ENCODE data around the gene WNT5B.

WNT5B gene

DNA sequence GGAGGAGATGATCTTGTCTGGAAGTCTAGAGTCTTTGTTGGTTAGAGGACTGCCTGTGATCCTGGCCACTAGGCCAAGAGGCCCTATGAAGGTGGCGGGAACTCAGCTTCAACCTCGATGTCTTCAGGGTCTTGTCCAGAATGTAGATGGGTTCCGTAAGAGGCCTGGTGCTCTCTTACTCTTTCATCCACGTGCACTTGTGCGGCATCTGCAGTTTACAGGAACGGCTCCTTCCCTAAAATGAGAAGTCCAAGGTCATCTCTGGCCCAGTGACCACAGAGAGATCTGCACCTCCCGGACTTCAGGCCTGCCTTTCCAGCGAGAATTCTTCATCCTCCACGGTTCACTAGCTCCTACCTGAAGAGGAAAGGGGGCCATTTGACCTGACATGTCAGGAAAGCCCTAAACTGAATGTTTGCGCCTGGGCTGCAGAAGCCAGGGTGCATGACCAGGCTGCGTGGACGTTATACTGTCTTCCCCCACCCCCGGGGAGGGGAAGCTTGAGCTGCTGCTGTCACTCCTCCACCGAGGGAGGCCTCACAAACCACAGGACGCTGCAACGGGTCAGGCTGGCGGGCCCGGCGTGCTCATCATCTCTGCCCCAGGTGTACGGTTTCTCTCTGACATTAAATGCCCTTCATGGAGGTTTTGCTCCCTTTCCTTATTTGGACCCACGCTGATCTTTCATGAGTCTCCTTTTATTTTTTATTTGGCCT is 17.7 kb downstream of the WNT5B start:
- no peak overlapping the region for H3K4me3 ChIP-seq (ENCODE audit: low read depth, low read length)
- H3K9ac ChIP-seq (ENCODE audit: low read length), result no peak overlapping the region
- peaks cover 11 to 18% of the 10 kb centered on the region in 2 experiments for H3K36me3 ChIP-seq (ENCODE audit: control insufficient read depth in 1 of 2, insufficient read depth in 2 of 2, low read length in 2 of 2)
- no peaks in the 10 kb centered on the region for H3K27me3 ChIP-seq (ENCODE audit: insufficient read depth, low read length)
- no peak overlapping the region for H4K91ac ChIP-seq (ENCODE audit: low read depth, low read length)
- no peak overlapping the region for H3K18ac ChIP-seq (ENCODE audit: low read length)
- H4K8ac ChIP-seq (ENCODE audit: low read depth, low read length), result no peak overlapping the region
- H2AK5ac ChIP-seq (ENCODE audit: low read length), result no peak overlapping the region
- H3K23ac ChIP-seq (ENCODE audit: low read length), result no peak overlapping the region
- H3K79me1 ChIP-seq (ENCODE audit: low read length), result no peaks in the 10 kb centered on the region
- H3K9me3 ChIP-seq (ENCODE audit: insufficient read depth, low read depth, low read length), result no peaks in the 10 kb centered on the region
- H2AFZ ChIP-seq (ENCODE audit: insufficient read depth, low read length, poor library complexity), result no peak overlapping the region
- H3K4ac ChIP-seq (ENCODE audit: low read depth, low read length), result no peak overlapping the region
- H2BK120ac ChIP-seq (ENCODE audit: insufficient read depth, low read length, poor library complexity), result no peak overlapping the region
- DNase-seq, result no peak
- H3K4me2 ChIP-seq (ENCODE audit: low read length), result no peak overlapping the region
- no peak overlapping the region for H3K14ac ChIP-seq (ENCODE audit: low read length)
- no CpG with 5 or more reads among the region's 21 CpGs for WGBS (ENCODE audit: extremely low coverage, insufficient coverage, insufficient read length)
- no peak overlapping the region for H4K12ac ChIP-seq (ENCODE audit: low read depth, low read length)
- H2BK12ac ChIP-seq (ENCODE audit: low read length), result no peak overlapping the region
- H3K79me2 ChIP-seq (ENCODE audit: control insufficient read depth, insufficient read depth, low read length, poor library complexity), result no peaks in the 10 kb centered on the region
- H2BK5ac ChIP-seq (ENCODE audit: low read depth, low read length, poor library complexity), result no peak overlapping the region
- peaks cover 5 to 6% of the 10 kb centered on the region in 2 experiments for H3K4me1 ChIP-seq (ENCODE audit: control insufficient read depth in 1 of 2, insufficient read depth in 2 of 2, low read length in 2 of 2)
- H3K27ac ChIP-seq (ENCODE audit: low read depth, low read length), result no peak overlapping the region

DNA sequence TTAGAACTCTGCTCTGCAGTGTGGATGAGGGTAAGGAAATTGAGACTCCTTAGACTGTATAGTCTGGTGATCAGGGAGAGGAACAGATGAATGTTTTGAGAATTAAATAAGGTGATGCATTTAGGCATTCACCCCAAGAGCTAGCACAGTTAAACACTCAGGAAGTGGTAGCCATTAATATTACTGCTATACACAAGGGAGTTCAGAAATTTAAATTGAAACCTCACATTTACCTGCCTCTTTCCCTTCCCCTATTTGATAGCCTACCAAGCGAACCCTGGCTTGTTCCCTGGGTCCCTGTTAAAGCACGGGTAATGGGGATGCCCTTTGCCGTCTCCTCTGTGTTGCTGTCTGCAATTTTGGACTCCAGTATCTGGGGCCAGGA is 18.2 kb downstream of the WNT5B start:
- Histone ChIP-seq H3K36me3 (ENCODE audit: control insufficient read depth in 1 of 2, insufficient read depth in 2 of 2, low read length in 2 of 2) (peaks cover 11 to 18% of the 10 kb centered on the region in 2 experiments), H3K18ac (ENCODE audit: low read length) (no peak overlapping the region), H2AK5ac (ENCODE audit: low read length) (no peak overlapping the region), H4K8ac (ENCODE audit: low read depth, low read length) (no peak overlapping the region), H3K4ac (ENCODE audit: low read depth, low read length) (no peak overlapping the region), H2BK5ac (ENCODE audit: low read depth, low read length, poor library complexity) (no peak overlapping the region), H2BK120ac (ENCODE audit: insufficient read depth, low read length, poor library complexity) (no peak overlapping the region), H3K4me2 (ENCODE audit: low read length) (no peak overlapping the region), H3K9me3 (ENCODE audit: insufficient read depth, low read depth, low read length) (no peaks in the 10 kb centered on the region), H2AFZ (ENCODE audit: insufficient read depth, low read length, poor library complexity) (no peak overlapping the region), H3K27ac (ENCODE audit: low read depth, low read length) (no peak overlapping the region), H3K14ac (ENCODE audit: low read length) (no peak overlapping the region), H3K23ac (ENCODE audit: low read length) (no peak overlapping the region), H4K12ac (ENCODE audit: low read depth, low read length) (no peak overlapping the region), H3K4me1 (ENCODE audit: control insufficient read depth in 1 of 2, insufficient read depth in 2 of 2, low read length in 2 of 2) (peaks cover 5 to 6% of the 10 kb centered on the region in 2 experiments), H3K79me1 (ENCODE audit: low read length) (no peaks in the 10 kb centered on the region), H3K9ac (ENCODE audit: low read length) (no peak overlapping the region), H4K91ac (ENCODE audit: low read depth, low read length) (no peak overlapping the region), H3K27me3 (ENCODE audit: insufficient read depth, low read length) (no peaks in the 10 kb centered on the region), H3K4me3 (ENCODE audit: low read depth, low read length) (no peak overlapping the region), H3K79me2 (ENCODE audit: control insufficient read depth, insufficient read depth, low read length, poor library complexity) (no peaks in the 10 kb centered on the region), H2BK12ac (ENCODE audit: low read length) (no peak overlapping the region)
- WGBS (ENCODE audit: extremely low coverage, insufficient coverage, insufficient read length), result no CpG with 5 or more reads among the region's 3 CpGs
- no peak for DNase-seq

DNA sequence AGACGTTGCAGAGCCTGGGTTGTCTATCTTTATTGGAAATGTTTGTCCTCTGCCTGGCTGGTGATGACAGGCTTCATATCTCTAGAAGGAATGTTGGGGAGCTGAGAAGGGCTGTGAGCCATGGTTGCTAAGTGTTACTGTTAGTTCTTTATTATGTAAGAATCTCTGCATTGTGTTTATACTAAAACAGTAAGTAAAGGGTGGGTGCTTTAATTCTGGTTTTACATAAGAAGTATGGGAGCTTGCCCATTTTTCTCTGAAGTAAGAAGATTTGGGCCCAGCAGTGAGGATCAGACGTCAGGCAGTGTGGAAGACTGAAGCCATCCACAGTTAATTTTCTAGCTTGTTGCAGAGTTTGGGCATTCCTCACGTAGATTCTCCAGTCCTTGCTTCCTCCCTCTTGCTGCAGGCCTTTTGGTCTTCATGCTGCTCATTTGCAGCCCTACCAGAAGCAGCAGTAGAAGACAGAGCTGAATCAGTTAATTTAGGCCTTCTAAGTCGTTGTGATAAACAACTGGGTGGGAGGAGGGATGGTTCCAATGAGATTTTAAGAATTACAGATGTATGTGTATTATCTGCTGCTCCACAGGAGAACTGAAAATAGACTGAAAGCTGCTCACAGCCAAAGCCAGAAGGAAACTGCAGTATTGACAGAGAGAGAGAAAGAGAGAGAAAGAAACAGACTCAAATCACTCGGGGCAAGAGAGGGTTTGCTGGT is 21.4 kb downstream of the WNT5B start:
- Histone ChIP-seq H3K36me3 (ENCODE audit: control insufficient read depth in 1 of 2, insufficient read depth in 2 of 2, low read length in 2 of 2) (peaks cover 6 to 13% of the 10 kb centered on the region in 2 experiments), H2AFZ (ENCODE audit: insufficient read depth, low read length, poor library complexity) (no peak overlapping the region), H3K27ac (ENCODE audit: low read depth, low read length) (no peak overlapping the region), H2BK120ac (ENCODE audit: insufficient read depth, low read length, poor library complexity) (no peak overlapping the region), H4K91ac (ENCODE audit: low read depth, low read length) (no peak overlapping the region), H3K4me1 (ENCODE audit: control insufficient read depth in 1 of 2, insufficient read depth in 2 of 2, low read length in 2 of 2) (peaks cover 5 to 6% of the 10 kb centered on the region in 2 experiments), H3K18ac (ENCODE audit: low read length) (no peak overlapping the region), H3K9ac (ENCODE audit: low read length) (no peak overlapping the region), H3K27me3 (ENCODE audit: insufficient read depth, low read length) (no peaks in the 10 kb centered on the region), H3K14ac (ENCODE audit: low read length) (no peak overlapping the region), H2AK5ac (ENCODE audit: low read length) (no peak overlapping the region), H4K8ac (ENCODE audit: low read depth, low read length) (no peak overlapping the region), H3K79me2 (ENCODE audit: control insufficient read depth, insufficient read depth, low read length, poor library complexity) (no peaks in the 10 kb centered on the region), H4K12ac (ENCODE audit: low read depth, low read length) (no peak overlapping the region), H3K9me3 (ENCODE audit: insufficient read depth, low read depth, low read length) (no peaks in the 10 kb centered on the region), H2BK12ac (ENCODE audit: low read length) (no peak overlapping the region), H3K4me2 (ENCODE audit: low read length) (no peak overlapping the region), H3K79me1 (ENCODE audit: low read length) (no peaks in the 10 kb centered on the region), H3K4me3 (ENCODE audit: low read depth, low read length) (no peak overlapping the region), H2BK5ac (ENCODE audit: low read depth, low read length, poor library complexity) (no peak overlapping the region), H3K4ac (ENCODE audit: low read depth, low read length) (no peak overlapping the region), H3K23ac (ENCODE audit: low read length) (no peak overlapping the region)
- WGBS (ENCODE audit: extremely low coverage, insufficient coverage, insufficient read length), result no CpG with 5 or more reads among the region's 5 CpGs
- DNase-seq, result no peak

- no peak overlapping the region for H2BK12ac ChIP-seq (ENCODE audit: low read length)
- H2BK120ac ChIP-seq (ENCODE audit: insufficient read depth, low read length, poor library complexity), result no peak overlapping the region
- H3K79me1 ChIP-seq (ENCODE audit: low read length), result no peaks in the 10 kb centered on the region
- H4K12ac ChIP-seq (ENCODE audit: low read depth, low read length), result no peak overlapping the region
- H3K4me3 ChIP-seq (ENCODE audit: low read depth, low read length), result no peak overlapping the region
- H3K27ac ChIP-seq (ENCODE audit: low read depth, low read length), result no peak overlapping the region
- H2AK5ac ChIP-seq (ENCODE audit: low read length), result no peak overlapping the region
- H2BK5ac ChIP-seq (ENCODE audit: low read depth, low read length, poor library complexity), result no peak overlapping the region
- no peak overlapping the region for H3K23ac ChIP-seq (ENCODE audit: low read length)
- H3K9ac ChIP-seq (ENCODE audit: low read length), result no peak overlapping the region
- no peak for DNase-seq
- H4K91ac ChIP-seq (ENCODE audit: low read depth, low read length), result no peak overlapping the region
- no peaks in the 10 kb centered on the region for H3K27me3 ChIP-seq (ENCODE audit: insufficient read depth, low read length)
- H4K8ac ChIP-seq (ENCODE audit: low read depth, low read length), result no peak overlapping the region
- no peak overlapping the region for H3K18ac ChIP-seq (ENCODE audit: low read length)
- no CpG with 5 or more reads among the region's 6 CpGs for WGBS (ENCODE audit: extremely low coverage, insufficient coverage, insufficient read length)
- H3K4me1 ChIP-seq (ENCODE audit: control insufficient read depth in 1 of 2, insufficient read depth in 2 of 2, low read length in 2 of 2), result peaks cover 5 to 6% of the 10 kb centered on the region in 2 experiments
- no peak overlapping the region for H3K4ac ChIP-seq (ENCODE audit: low read depth, low read length)
- H2AFZ ChIP-seq (ENCODE audit: insufficient read depth, low read length, poor library complexity), result no peak overlapping the region
- no peak overlapping the region for H3K14ac ChIP-seq (ENCODE audit: low read length)
- H3K4me2 ChIP-seq (ENCODE audit: low read length), result no peak overlapping the region
- H3K36me3 ChIP-seq (ENCODE audit: control insufficient read depth in 1 of 2, insufficient read depth in 2 of 2, low read length in 2 of 2), result peaks cover under 1 to 9% of the 10 kb centered on the region in 2 experiments
- no peaks in the 10 kb centered on the region for H3K79me2 ChIP-seq (ENCODE audit: control insufficient read depth, insufficient read depth, low read length, poor library complexity)
- no peaks in the 10 kb centered on the region for H3K9me3 ChIP-seq (ENCODE audit: insufficient read depth, low read depth, low read length)
Measured at GRCh38 chr12:1650978-1651361, 21.9 kb downstream of the WNT5B start.
